ENCODE results near the gene GDPD5.

The GDPD5 gene

DNA sequence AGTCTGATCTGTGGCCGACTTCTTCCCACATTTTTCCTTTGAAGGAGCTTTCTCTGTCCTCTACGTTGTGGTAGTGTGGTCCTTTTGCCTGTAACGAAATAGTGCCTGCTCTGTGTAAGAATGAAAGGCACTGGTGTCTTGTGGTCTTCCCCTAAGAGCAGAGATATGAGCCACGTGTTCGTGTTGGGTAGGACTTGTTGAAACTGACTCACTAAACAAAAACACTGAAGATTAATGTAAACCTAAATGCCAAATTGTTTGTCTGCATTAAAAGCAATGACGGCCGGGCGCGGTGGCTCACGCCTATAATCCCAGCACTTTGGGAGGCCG, 136.5 kb downstream of the GDPD5 start:
- TF ChIP-seq, protein P1, sequence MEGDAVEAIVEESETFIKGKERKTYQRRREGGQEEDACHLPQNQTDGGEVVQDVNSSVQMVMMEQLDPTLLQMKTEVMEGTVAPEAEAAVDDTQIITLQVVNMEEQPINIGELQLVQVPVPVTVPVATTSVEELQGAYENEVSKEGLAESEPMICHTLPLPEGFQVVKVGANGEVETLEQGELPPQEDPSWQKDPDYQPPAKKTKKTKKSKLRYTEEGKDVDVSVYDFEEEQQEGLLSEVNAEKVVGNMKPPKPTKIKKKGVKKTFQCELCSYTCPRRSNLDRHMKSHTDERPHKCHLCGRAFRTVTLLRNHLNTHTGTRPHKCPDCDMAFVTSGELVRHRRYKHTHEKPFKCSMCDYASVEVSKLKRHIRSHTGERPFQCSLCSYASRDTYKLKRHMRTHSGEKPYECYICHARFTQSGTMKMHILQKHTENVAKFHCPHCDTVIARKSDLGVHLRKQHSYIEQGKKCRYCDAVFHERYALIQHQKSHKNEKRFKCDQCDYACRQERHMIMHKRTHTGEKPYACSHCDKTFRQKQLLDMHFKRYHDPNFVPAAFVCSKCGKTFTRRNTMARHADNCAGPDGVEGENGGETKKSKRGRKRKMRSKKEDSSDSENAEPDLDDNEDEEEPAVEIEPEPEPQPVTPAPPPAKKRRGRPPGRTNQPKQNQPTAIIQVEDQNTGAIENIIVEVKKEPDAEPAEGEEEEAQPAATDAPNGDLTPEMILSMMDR (IDR thresholded peaks at IDR 0.05; ENCODE audit: insufficient read depth, low read length, poor library complexity, severe bottlenecking): no peak
- TF ChIP-seq EZH2phosphoT487 (conservative IDR thresholded peaks at IDR 0.05; ENCODE audit: low read length): no peak
- H3K79me2 ChIP-seq (ENCODE audit: insufficient read depth, low read length): no peaks in the 10 kb centered on the region
- no peak overlapping the region for H2AFZ ChIP-seq (ENCODE audit: low read depth, low read length, severe bottlenecking)
- no peaks in the 10 kb centered on the region for H3K27me3 ChIP-seq (ENCODE audit: low read length)
- no peak overlapping the region for H3K9ac ChIP-seq (ENCODE audit: low read length)
- H3K4me2 ChIP-seq (ENCODE audit: low read depth, low read length, poor library complexity, severe bottlenecking): no peak overlapping the region
- H3K4me3 ChIP-seq (ENCODE audit: insufficient read depth, low read length, poor library complexity, severe bottlenecking): no peak overlapping the region
- H3K9me3 ChIP-seq (ENCODE audit: insufficient read depth, low read length): no peaks in the 10 kb centered on the region
- H3F3A ChIP-seq (ENCODE audit: insufficient read depth): no peaks in the 10 kb centered on the region
- no peak overlapping the region for H3K27ac ChIP-seq (ENCODE audit: low read depth, low read length)
- no peaks in the 10 kb centered on the region for H4K20me1 ChIP-seq (ENCODE audit: low read depth, low read length)
- no peaks in the 10 kb centered on the region for H3K36me3 ChIP-seq (ENCODE audit: low read length)
- H3K9me2 ChIP-seq (replicated peaks; ENCODE audit: insufficient read depth, low read length): no peaks in the 10 kb centered on the region

DNA sequence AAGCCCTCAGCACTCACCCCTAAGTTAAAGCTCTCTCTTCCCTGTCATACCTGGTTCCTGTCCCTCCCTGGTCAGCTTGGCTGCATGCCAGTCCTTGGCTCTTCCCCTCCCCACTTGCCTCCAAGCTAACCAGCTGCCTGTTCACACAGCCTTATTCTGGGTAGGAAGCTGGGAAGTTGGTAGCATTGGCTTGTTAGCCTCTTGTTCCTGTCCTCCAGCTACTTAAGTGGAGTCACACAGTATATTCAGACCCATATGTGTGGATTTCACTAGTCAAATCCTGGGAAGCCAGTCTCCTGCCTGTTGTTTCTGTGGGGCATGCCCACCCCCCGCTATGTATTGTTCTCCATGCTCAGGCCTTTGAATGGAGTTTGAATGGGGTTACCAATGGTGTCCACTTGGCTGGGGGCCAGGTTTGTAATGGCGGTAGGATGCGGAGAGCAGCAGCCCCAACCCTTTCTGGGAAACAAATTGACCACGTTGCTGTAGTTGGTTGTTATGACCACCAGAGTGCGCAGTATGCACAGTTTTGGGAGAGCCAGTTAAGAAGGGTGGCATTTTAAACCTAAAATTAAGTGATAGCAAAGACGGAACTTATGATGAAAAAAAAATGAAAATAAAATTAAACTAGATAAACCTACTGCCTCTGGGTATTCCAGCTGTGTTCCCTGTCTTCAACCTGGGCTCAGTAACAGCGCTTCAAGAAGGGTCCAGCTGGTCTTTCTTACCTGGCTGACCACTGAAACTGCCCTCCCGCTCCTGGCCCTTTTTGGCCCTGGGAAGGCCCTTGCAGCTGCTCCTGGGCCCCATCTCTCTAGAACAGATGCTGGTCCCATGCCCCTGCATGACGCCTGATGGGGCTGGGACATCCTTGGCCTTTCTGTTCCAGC, 137.1 kb downstream of the GDPD5 start:
- Histone ChIP-seq H3K27me3 (ENCODE audit: low read length) (no peaks in the 10 kb centered on the region), H3K4me2 (ENCODE audit: low read depth, low read length, poor library complexity, severe bottlenecking) (no peak overlapping the region), H3F3A (ENCODE audit: insufficient read depth) (no peaks in the 10 kb centered on the region), H3K4me3 (ENCODE audit: insufficient read depth, low read length, poor library complexity, severe bottlenecking) (no peak overlapping the region), H3K9me3 (ENCODE audit: insufficient read depth, low read length) (no peaks in the 10 kb centered on the region), H3K27ac (ENCODE audit: low read depth, low read length) (no peak overlapping the region), H4K20me1 (ENCODE audit: low read depth, low read length) (no peaks in the 10 kb centered on the region), H3K79me2 (ENCODE audit: insufficient read depth, low read length) (no peaks in the 10 kb centered on the region), H2AFZ (ENCODE audit: low read depth, low read length, severe bottlenecking) (no peak overlapping the region), H3K36me3 (ENCODE audit: low read length) (no peaks in the 10 kb centered on the region), H3K9me2 (replicated peaks; ENCODE audit: insufficient read depth, low read length) (no peaks in the 10 kb centered on the region), H3K9ac (ENCODE audit: low read length) (no peak overlapping the region)
- TF ChIP-seq EZH2phosphoT487 (conservative IDR thresholded peaks at IDR 0.05; ENCODE audit: low read length): no peak
- TF ChIP-seq, protein P1 (IDR thresholded peaks at IDR 0.05; ENCODE audit: insufficient read depth, low read length, poor library complexity, severe bottlenecking): peak; percentile 74

DNA sequence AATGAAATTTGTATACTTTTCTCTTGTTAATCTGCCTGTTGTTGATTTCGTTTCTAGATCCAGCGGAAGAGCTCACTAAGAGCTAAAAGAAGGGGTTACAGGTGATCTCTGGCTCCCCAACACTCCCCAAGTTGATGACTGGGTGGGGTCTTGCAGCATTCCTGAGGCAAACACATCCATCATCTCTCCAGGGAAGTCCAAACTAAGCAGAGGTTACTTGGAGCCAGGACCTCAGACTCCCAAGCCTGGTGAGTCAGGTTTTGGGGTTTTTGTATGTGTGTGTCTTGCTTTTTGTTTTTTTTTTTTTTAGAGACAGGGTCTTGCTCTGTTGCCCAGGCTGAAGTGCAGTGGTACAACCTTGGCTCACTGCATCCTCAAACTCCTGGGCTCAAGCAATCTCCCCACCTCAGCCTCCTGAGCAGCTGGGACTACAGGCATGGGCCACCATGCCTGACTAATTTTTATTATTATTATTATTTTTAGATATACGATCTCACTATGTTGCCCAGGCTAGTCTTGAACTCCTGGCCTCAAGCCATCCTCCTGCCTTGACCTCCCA, 137.9 kb downstream of the GDPD5 start:
- H3K27ac ChIP-seq (ENCODE audit: low read depth, low read length): no peak overlapping the region
- no peaks in the 10 kb centered on the region for H3K36me3 ChIP-seq (ENCODE audit: low read length)
- TF ChIP-seq, protein P1 (IDR thresholded peaks at IDR 0.05; ENCODE audit: insufficient read depth, low read length, poor library complexity, severe bottlenecking): no peak
- TF ChIP-seq EZH2phosphoT487 (conservative IDR thresholded peaks at IDR 0.05; ENCODE audit: low read length): no peak
- H3K4me3 ChIP-seq (ENCODE audit: insufficient read depth, low read length, poor library complexity, severe bottlenecking): no peak overlapping the region
- no peaks in the 10 kb centered on the region for H3K27me3 ChIP-seq (ENCODE audit: low read length)
- H3K9me3 ChIP-seq (ENCODE audit: insufficient read depth, low read length): no peaks in the 10 kb centered on the region
- H3K9ac ChIP-seq (ENCODE audit: low read length): no peak overlapping the region
- no peaks in the 10 kb centered on the region for H3K9me2 ChIP-seq (replicated peaks; ENCODE audit: insufficient read depth, low read length)
- no peaks in the 10 kb centered on the region for H4K20me1 ChIP-seq (ENCODE audit: low read depth, low read length)
- no peak overlapping the region for H2AFZ ChIP-seq (ENCODE audit: low read depth, low read length, severe bottlenecking)
- no peak overlapping the region for H3K4me2 ChIP-seq (ENCODE audit: low read depth, low read length, poor library complexity, severe bottlenecking)
- H3K79me2 ChIP-seq (ENCODE audit: insufficient read depth, low read length): no peaks in the 10 kb centered on the region
- no peaks in the 10 kb centered on the region for H3F3A ChIP-seq (ENCODE audit: insufficient read depth)
